K562 (cell line): Measurements from ENCODE around the gene SH3PXD2B. TPM values are rescaled to one million over a fixed set of nuclear protein-coding genes. Genes with fewer than 3 reads are reported as not detected.

Experiments used
- ATAC-seq: fragments of 200-7000 bp; cut with Tn5 transposase; 3 replicates; pipeline ENCODE4 v1.9.1; 2020; ENCODE audit warnings: moderate library complexity
- BruUV-seq: library from RNA; stranded (reverse); fragments of 400-500 nt; replicated peaks from 2 replicates; lab custom pipeline; 2021; lab: Mats Ljungman, UMichigan
- CTCF ChIA-PET: fragments of 300-600 bp; formaldehyde crosslinking; extraction: SDS; loops from one replicate; lab custom pipeline; 2021; ENCODE audit warnings: low intra/inter-chr PET ratio; lab: Yijun Ruan, JAX
- POLR2A ChIA-PET: fragments of 300-600, 350-650 bp; sonication (Branson Sonifier 250); formaldehyde crosslinking; extraction: SDS; loops from one replicate; lab custom pipeline; 2021; ENCODE audit warnings: antibody characterized with exemption, inconsistent platforms; lab: Yijun Ruan, JAX
- DNase-seq, 4 experiments: peaks; one replicate each; pipeline versions ENCODE4 v3.0.0 to v3.0.0-alpha.2; 2011 to 2018; ENCODE audit warnings: low spot score in 3 of 4, mixed read lengths in 3 of 4; ENCODE audit errors: extremely low read depth in 1 of 4
- FAIRE-seq: peaks from 2 replicates; lab custom pipeline; 2011; peaks lifted over from hg19 to GRCh38; lab: Jason Lieb, UNC
- H2AFZ ChIP-seq: 2 replicates; pipeline ENCODE4 v1.6.0; 2011; ENCODE audit warnings: low read depth, low read length, control low read depth, inconsistent platforms
- H3K27ac ChIP-seq: fragments of 200-600 bp; 3 replicates; pipeline ENCODE4 v1.8.0; 2011; ENCODE audit warnings: low read depth, mild to moderate bottlenecking, control low read depth, inconsistent platforms, low read length, moderate library complexity, mixed read lengths; ENCODE audit errors: extremely low read depth
- H3K27me3 ChIP-seq, 2 experiments: fragments of 300-600 bp in 1 of 2; 2 replicates in 1 of 2; 3 replicates in 1 of 2; pipeline versions ENCODE4 v1.6.0 to v1.8.0; 2011; ENCODE audit warnings: inconsistent platforms in 2 of 2, low read length in 2 of 2, mild to moderate bottlenecking in 1 of 2, mixed read lengths in 1 of 2, moderate library complexity in 1 of 2; ENCODE audit not compliant: control insufficient read depth in 2 of 2, insufficient read depth in 2 of 2
- H3K36me3 ChIP-seq: fragments of 300-600 bp; 3 replicates; pipeline ENCODE4 v1.8.0; 2011; ENCODE audit warnings: mild to moderate bottlenecking, low read length, inconsistent platforms; ENCODE audit not compliant: control insufficient read depth, insufficient read depth
- H3K4me1 ChIP-seq, 2 experiments: fragments of 200-600 bp in 1 of 2; replicated peaks in 1 of 2; 2 replicates in 1 of 2; 3 replicates in 1 of 2; pipeline versions ENCODE4 v1.5.1 to v1.8.0; 2011; ENCODE audit warnings: inconsistent platforms in 2 of 2, low read length in 2 of 2, mild to moderate bottlenecking in 1 of 2, mixed read lengths in 1 of 2, moderate library complexity in 1 of 2; ENCODE audit not compliant: control insufficient read depth in 2 of 2, insufficient read depth in 2 of 2
- H3K4me2 ChIP-seq: 2 replicates; pipeline ENCODE4 v1.6.1; 2011; ENCODE audit warnings: low read length, control low read depth, inconsistent platforms, mixed read lengths; ENCODE audit not compliant: insufficient read depth
- H3K4me3 ChIP-seq: fragments of 200-600 bp; sonication (generic), shearing (Covaris generic); 2 replicates; pipeline ENCODE4 v1.5.1; 2016; ENCODE audit warnings: control low read depth, inconsistent platforms
- H3K79me2 ChIP-seq: fragments of 200-600 bp; 3 replicates; pipeline ENCODE4 v1.8.0; 2011; ENCODE audit warnings: low read length, inconsistent platforms; ENCODE audit not compliant: control insufficient read depth, insufficient read depth
- H3K9ac ChIP-seq, 2 experiments: 2 replicates each; pipeline versions ENCODE4 v1.6.0 to v1.6.1; 2011; ENCODE audit warnings: low read depth in 2 of 2, low read length in 2 of 2, control low read depth in 1 of 2, inconsistent platforms in 1 of 2, mild to moderate bottlenecking in 1 of 2, mixed read lengths in 1 of 2; ENCODE audit not compliant: insufficient read depth in 1 of 2
- H3K9me1 ChIP-seq: one replicate; pipeline ENCODE4 v1.6.0; 2011; ENCODE audit warnings: inconsistent platforms, mild to moderate bottlenecking, low read length, moderate library complexity; ENCODE audit not compliant: control insufficient read depth, insufficient read depth
- H3K9me3 ChIP-seq: replicated peaks from 2 replicates; pipeline ENCODE4 v1.5.1; 2011; ENCODE audit warnings: low read depth, low read length, inconsistent platforms; ENCODE audit not compliant: control insufficient read depth, insufficient read depth
- H4K20me1 ChIP-seq: replicated peaks from 2 replicates; pipeline ENCODE4 v1.6.1; 2011; ENCODE audit warnings: low read length, inconsistent platforms, mixed read lengths; ENCODE audit not compliant: control insufficient read depth, insufficient read depth
- BDP1 ChIP-seq: IDR thresholded peaks from 3 replicates; pipeline ENCODE4 v1.6.1; 2011; ENCODE audit not compliant: insufficient read length, insufficient read depth
- CBX1 ChIP-seq: sonication (generic); IDR thresholded peaks from 2 replicates; pipeline ENCODE4 v1.6.1; 2016; ENCODE audit warnings: antibody characterized with exemption, low read depth, mild to moderate bottlenecking
- CEBPZ ChIP-seq: fragments of 150-350 bp; IDR thresholded peaks from 2 replicates; pipeline ENCODE4 v1.6.1; 2014; ENCODE audit warnings: low read depth, mild to moderate bottlenecking, low read length, borderline replicate concordance
- ELK1 ChIP-seq: sonication (generic); formaldehyde crosslinking; IDR thresholded peaks from 2 replicates; pipeline ENCODE4 v1.8.1; 2022; ENCODE audit warnings: missing genetic modification reagents
- HLTF ChIP-seq: fragments of 450-650 bp; IDR thresholded peaks from 2 replicates; pipeline ENCODE4 v1.6.1; 2016
- MCM2 ChIP-seq: fragments of 450-650 bp; IDR thresholded peaks from 2 replicates; pipeline ENCODE4 v1.6.1; 2017; ENCODE audit warnings: low read depth, mild to moderate bottlenecking
- NELFE ChIP-seq: IDR thresholded peaks from 2 replicates; pipeline ENCODE4 v1.6.1; 2011; ENCODE audit warnings: mild to moderate bottlenecking; ENCODE audit not compliant: insufficient read depth, insufficient read length
- RAD21 ChIP-seq, 2 experiments: fragments of 250-450 bp in 1 of 2; fragments of 450-650 bp in 1 of 2; sonication (Bioruptor Pico) in 1 of 2; formaldehyde crosslinking in 1 of 2; IDR thresholded peaks in 1 of 2; conservative IDR thresholded peaks in 1 of 2; 2 replicates each; pipeline versions ENCODE4 v1.4.0 to v1.8.0; 2020 to 2022; ENCODE audit warnings: mild to moderate bottlenecking in 2 of 2, moderate library complexity in 1 of 2
- RFX5 ChIP-seq: IDR thresholded peaks from 2 replicates; pipeline ENCODE4 v1.6.1; 2011; ENCODE audit warnings: low read depth, mild to moderate bottlenecking, improper control_type of control experiment, low read length
- SAP30 ChIP-seq: fragments of 200-600 bp; sonication (generic); IDR thresholded peaks from 2 replicates; pipeline ENCODE4 v1.6.1; 2012; ENCODE audit warnings: borderline replicate concordance, low read depth, mild to moderate bottlenecking, moderate library complexity, low read length, control low read depth, inconsistent platforms; ENCODE audit not compliant: insufficient read depth, poor library complexity, severe bottlenecking
- ZMIZ1 ChIP-seq, 2 experiments: fragments of 150-350 bp in 1 of 2; IDR thresholded peaks; 2 replicates each; pipeline ENCODE4 v1.6.1; 2012 to 2016; ENCODE audit warnings: low read depth in 2 of 2, low read length in 2 of 2, mild to moderate bottlenecking in 1 of 2, moderate library complexity in 1 of 2
- ZNF384 ChIP-seq: IDR thresholded peaks from 2 replicates; pipeline ENCODE4 v1.6.1; 2012; ENCODE audit warnings: low read depth, low read length, improper control_type of control experiment
- ZNF507 ChIP-seq: conservative IDR thresholded peaks from 2 replicates; pipeline ENCODE4 v1.6.1; 2017; ENCODE audit warnings: missing genetic modification characterization, missing compliant biosample characterization
- whole genome bisulfite sequencing: fragments of 100-300 bp; shearing (Covaris generic); methylation state at CpG from one replicate; pipeline ENCODE4 v1.1.6; 2016; ENCODE audit warnings: low coverage, mixed read lengths; ENCODE audit not compliant: insufficient coverage; ENCODE audit errors: missing lambda C conversion rate; 5-methylcytosine and 5-hydroxymethylcytosine counted together
- in situ Hi-C: fragments of 300-500 bp; cut with MboI; formaldehyde crosslinking; loops from 4 replicates; pipeline ENCODE4 v1.15.0; 2018; ENCODE audit warnings: inconsistent platforms, mixed read lengths
- intact Hi-C: fragments of 100-400 bp; cut with micrococcal nuclease; formaldehyde crosslinking; loops from 2 replicates; pipeline ENCODE4 v1.14.2; 2022
- polyA plus RNA-seq, 8 experiments: library from polyadenylated mRNA; depleted of rRNA in 4 of 8; stranded (reverse) in 5 of 8; unstranded in 3 of 8; fragments of >200 nt; fragmentation: Nextera tagmentation in 2 of 8; fragmentation: Illumina TruSeq in 1 of 8; extraction: Ambion mirVana in 2 of 8; extraction: Trizol in 1 of 8; gene quantifications; 2 replicates each; pipeline versions ENCODE4 v1.2.1 to v1.2.3, GENCODE V29; 2011 to 2014; ENCODE audit warnings: inconsistent platforms in 1 of 8, missing spikeins in 1 of 8
- total RNA-seq, 7 experiments: library from RNA; depleted of rRNA in 6 of 7; stranded (reverse); fragments of >200 nt in 6 of 7; fragmentation: Illumina TruSeq in 2 of 7; extraction: Trizol in 2 of 7; gene quantifications; 2 replicates each; pipeline versions ENCODE4 v1.2.1 to v1.2.3, GENCODE V29; 2011 to 2021; ENCODE audit warnings: low replicate concordance in 1 of 7

SH3PXD2B gene
- total and polyA plus RNA-seq, 9 of the 15 experiments (the other 6 are each of a cell fraction or from before 2014, with no cell fraction given), result 0.04 to 0.66 (median 0.19) TPM

GRCh38 chr5:172448999-172449398 lies 5.3 kb downstream of the SH3PXD2B start:
- in situ Hi-C loops, result no loop called here
- Histone ChIP-seq H4K20me1 (peaks cover 16% of the 10 kb centered on the region), H3K4me1 (peaks cover 4% of the 10 kb centered on the region in 2 experiments; a peak in 4 of 5 replicates), H3K9ac (no peak overlapping the region), H3K79me2 (no peaks in the 10 kb centered on the region), H3K36me3 (no peaks in the 10 kb centered on the region), H3K4me3 (no peak overlapping the region), H3K27ac (no peak overlapping the region), H3K27me3 (peaks cover 21 to 59% of the 10 kb centered on the region in 2 experiments; a peak in 4 of 5 replicates), H2AFZ (no peak overlapping the region), H3K9me3 (no peaks in the 10 kb centered on the region), H3K4me2 (no peak overlapping the region), H3K9me1 (no peaks in the 10 kb centered on the region)
- 0% methylated on average over 5 of the region's 5 CpGs for WGBS
- DNase-seq (no peak), FAIRE-seq (no peak), ATAC-seq (no peak)
- ChIA-PET CTCF (no interaction called here), POLR2A (no interaction called here)
- intact Hi-C loops, result no loop called here
- no TSS peak for BruUV-seq
- TF ChIP-seq NELFE (no peak), BDP1 (no peak), SAP30 (no peak), CBX1 (no peak), HLTF (no peak), RFX5 (no peak), MCM2 (no peak), CEBPZ (no peak), ELK1 (CRISPR knock-in tag) (no peak), ZNF384 (no peak), ZMIZ1 (IDR thresholded peaks at IDR 0.05; ENCODE audit: low read depth in 2 of 2, low read length in 2 of 2) (no peak), ZNF507 (tag) (no peak), RAD21 (CRISPR knock-in tag; conservative IDR thresholded peaks at IDR 0.05 in 1 of 2, IDR thresholded peaks at IDR 0.05 in 1 of 2) (no peak)
